ENCODE measurements around the gene KLF15.

KLF15 gene

GRCh38 chr3:126377211-126377610 is 20.0 kb upstream of the KLF15 start:
- no peak for TF ChIP-seq CTCF (IDR thresholded peaks at IDR 0.05; ENCODE audit: control extremely low read depth, extremely low read depth, low read depth, missing control alignments)
- POLR2A ChIA-PET = no interaction called here
- no peak for DNase-seq (ENCODE audit: extremely low spot score)
- CTCF ChIA-PET = no interaction called here

- CTCF ChIA-PET = no interaction called here
Measured at GRCh38 chr3:126376444-126376843, 19.2 kb upstream of the KLF15 start.

GRCh38 chr3:126375835-126376331 is 18.7 kb upstream of the KLF15 start:
- DNase-seq (ENCODE audit: extremely low spot score) = no peak
- POLR2A ChIA-PET = no interaction called here
- no peak for TF ChIP-seq CTCF (IDR thresholded peaks at IDR 0.05; ENCODE audit: control extremely low read depth, extremely low read depth, low read depth, missing control alignments)
- CTCF ChIA-PET = no interaction called here

More at GRCh38 chr3:126376444-126376843, 19.2 kb upstream of the KLF15 start:
- POLR2A ChIA-PET = no interaction called here
- DNase-seq (ENCODE audit: extremely low spot score) = no peak
- no peak for TF ChIP-seq CTCF (IDR thresholded peaks at IDR 0.05; ENCODE audit: control extremely low read depth, extremely low read depth, low read depth, missing control alignments)

GRCh38 chr3:126373682-126374601 is 16.7 kb upstream of the KLF15 start:
- CTCF ChIA-PET = no interaction called here
- DNase-seq (ENCODE audit: extremely low spot score) = no peak
- no peak for TF ChIP-seq CTCF (IDR thresholded peaks at IDR 0.05; ENCODE audit: control extremely low read depth, extremely low read depth, low read depth, missing control alignments)
- POLR2A ChIA-PET = no interaction called here

- CTCF ChIA-PET = no interaction called here
- no peak for TF ChIP-seq CTCF (IDR thresholded peaks at IDR 0.05; ENCODE audit: control extremely low read depth, extremely low read depth, low read depth, missing control alignments)
- DNase-seq (ENCODE audit: extremely low spot score) = no peak
- POLR2A ChIA-PET = no interaction called here
Measured at GRCh38 chr3:126373146-126373613, 16.0 kb upstream of the KLF15 start.

GRCh38 chr3:126372413-126373145 is 15.4 kb upstream of the KLF15 start:
- POLR2A ChIA-PET = no interaction called here

More at GRCh38 chr3:126372413-126373145, 15.4 kb upstream of the KLF15 start:
- no peak for TF ChIP-seq CTCF (IDR thresholded peaks at IDR 0.05; ENCODE audit: control extremely low read depth, extremely low read depth, low read depth, missing control alignments)
- CTCF ChIA-PET = no interaction called here
- DNase-seq (ENCODE audit: extremely low spot score) = no peak

All from GM10248 (cell line).